Epidermal melanocyte (primary cell): ENCODE measurements around the gene LRRFIP1.

Experiments used
- DNase-seq: peaks from one replicate; pipeline ENCODE4 v3.0.0; 2011; ENCODE audit warnings: low spot score; ENCODE audit not compliant: insufficient read length

LRRFIP1 gene

DNA sequence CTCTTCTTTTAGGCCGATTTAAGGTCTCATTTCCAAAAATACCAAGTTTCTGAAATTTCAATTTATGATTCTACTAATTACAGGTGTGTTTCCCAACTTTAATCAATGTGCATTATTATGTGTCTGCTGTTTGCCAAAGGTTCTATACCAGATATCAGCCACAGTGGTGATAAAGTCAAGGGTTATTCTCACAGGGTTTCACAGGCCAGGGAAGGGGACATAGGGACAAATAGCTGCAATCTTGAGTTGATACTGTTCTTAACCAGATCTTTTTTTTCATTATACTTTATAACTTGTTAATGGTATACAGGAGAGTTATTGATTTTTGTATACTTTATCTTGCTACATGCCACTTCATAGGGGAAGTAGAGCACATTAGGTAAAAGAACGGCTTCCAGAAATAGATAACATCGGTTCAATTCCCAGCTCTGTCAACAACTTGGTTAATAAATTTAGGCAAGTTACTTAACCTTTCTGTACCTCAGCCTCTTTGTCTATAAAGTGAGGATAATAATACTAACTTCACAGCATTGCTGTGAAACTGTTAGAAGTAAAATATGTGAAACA lies 200.1 kb downstream of the LRRFIP1 start:
- no peak for DNase-seq
